Measurements from ENCODE around the gene CXCL12.

CXCL12 gene

GRCh38 chr10:44398747-44399658 lies 14.1 kb upstream of the CXCL12 start:
- no peak for DNase-seq

DNA sequence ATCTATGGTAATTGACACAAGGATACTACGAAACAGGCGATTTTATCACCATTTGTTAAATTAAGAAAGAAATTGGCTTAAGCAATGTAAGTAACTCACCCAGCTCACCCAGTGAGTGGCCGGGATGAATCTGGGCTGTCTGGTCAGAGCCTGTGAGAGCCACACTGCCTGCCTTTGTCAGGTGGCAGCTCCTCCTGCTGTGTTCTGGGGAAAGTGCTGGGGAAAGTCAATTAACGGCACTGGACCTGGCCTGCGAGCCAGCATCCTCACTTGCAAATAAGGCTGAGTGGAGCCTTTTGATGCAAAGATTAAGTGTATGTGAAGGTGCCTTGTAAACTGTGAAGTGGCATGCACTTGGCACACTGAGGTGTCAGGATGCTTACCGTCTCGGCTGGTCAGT lies 13.4 kb upstream of the CXCL12 start:
- no peak for DNase-seq

- no peak for DNase-seq
Measured at GRCh38 chr10:44397476-44398225, 12.8 kb upstream of the CXCL12 start.

DNA sequence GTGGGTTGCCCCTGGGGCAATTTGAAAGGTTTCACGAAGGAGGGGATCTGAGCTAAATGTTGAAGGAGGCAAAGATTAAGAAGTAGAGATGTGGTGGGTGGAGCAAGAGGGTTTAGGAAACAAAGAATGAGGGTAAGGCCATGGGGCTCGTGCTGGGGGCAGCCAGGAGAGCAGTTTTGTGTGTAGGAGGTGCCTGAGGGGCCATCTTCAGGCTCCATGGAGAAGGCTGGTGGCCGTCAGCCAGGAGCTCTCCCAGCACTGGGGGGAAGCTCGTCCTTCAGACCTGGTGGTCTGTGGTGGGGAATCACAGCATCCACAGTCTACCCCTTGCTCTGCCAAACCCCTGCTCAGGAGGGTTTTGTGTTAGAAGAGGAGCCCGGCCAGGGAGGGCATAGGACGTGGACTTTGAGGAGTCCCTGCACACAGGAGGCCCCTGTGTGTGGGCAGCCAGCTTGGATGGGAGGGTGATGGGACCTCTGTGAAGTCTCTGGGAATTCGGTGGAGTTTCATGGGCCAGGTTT lies 11.8 kb upstream of the CXCL12 start:
- DNase-seq, result no peak

DNA sequence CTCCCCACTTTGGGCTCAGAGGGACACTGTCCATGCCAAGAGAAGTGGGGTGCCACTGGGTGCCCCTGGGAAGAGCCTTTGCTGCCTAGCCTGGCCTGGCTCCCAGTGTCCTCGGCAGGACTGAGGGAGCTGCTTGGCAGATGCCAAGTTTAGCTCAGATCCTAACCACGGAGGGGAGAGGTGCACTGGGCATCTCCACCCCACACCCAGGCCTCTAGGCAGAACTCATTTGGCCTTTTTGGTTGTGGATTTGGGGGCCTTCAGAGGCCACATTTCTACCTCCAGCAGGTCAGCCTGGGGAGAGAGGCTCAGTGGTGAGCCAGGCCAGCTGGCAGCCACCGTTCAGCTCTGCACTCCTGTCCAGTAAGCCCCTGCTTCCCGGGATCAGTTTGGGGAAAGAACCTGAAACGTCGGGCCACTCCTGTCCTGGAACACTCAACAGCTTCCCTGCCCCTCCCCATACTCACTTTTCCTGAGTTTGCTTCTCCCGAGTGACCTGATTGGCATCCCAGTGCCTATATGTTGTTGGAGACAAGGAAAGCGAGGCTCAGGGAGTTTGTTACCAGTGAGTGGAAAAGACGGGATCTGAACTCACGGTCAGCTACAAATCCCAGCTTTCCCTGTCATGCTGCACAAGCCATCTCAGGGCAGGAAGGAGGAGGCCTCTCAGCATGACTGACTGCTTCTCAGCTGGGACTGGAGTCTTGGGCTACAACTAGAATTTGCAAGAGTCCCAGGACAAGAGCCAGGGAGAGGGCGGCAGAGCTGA lies 11.2 kb upstream of the CXCL12 start:
- DNase-seq, result no peak

- peak; percentile 29 for DNase-seq
Measured at GRCh38 chr10:44395396-44395795, 10.5 kb upstream of the CXCL12 start.

DNA sequence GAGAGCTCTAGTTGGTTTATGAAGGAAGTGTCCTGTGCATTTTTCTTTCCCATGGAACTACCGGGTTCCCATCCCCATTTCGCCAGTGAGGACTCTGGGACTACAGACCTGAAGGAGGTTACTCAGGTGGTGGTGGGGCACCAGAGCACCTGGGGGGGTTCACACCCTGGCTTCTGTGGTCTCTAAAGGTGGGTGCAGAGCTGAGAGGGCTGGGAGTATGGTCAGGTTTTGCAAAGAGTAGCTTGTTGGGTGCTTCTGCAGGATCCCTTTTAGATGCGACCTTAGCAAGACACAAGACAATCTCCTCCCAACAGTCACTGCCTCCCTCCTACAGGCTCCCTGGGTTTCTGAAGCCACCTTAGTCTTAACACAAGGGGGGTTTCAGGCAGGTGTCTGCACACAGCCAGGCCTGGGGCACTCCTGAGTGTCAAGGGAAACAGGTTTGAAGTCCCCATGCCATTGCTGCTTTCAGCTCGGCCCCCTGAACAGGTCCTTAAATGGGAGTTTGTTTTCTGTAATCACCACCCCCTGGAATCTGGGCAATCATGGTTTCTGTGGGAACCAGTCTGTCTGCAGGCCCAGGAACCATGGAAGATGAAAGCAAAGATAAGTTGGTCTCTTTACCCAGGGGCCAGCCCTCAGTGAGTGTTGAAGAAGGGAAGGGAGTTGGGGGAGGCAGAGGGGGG lies 9.9 kb upstream of the CXCL12 start:
- DNase-seq, result no peak

DNA sequence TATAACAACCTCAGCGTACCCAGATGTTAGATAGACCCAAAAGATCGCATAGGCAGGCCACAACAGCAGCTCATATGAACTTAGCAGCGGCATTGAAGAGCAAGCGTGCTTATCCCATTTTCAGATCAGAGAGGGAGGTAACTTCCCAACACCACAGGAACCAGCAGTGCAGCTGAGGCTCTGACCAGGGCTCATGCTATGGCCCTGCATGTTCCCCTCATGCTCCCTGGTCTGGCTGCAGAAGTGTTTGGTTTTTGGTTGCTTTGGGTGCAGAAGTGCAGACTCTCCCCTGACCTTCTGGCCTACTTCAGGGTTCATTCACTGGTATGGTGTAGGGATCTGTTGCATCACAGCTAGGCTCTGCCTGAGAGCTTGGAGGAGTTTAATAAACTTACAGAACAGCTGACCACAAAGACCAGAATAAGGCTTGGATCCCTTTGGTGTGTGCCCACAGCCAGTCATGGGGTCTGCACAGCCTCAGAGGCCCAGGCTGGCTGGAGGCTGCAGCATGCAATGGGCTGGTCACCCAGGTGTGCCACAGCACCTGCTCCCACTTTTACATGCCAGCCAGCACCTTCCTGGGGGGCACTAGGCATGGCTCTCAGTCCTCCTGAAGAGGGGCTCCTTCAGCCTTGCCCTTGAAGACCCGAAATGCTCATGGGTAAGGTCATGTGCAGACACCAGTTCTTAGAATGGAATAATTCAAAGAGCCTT lies 9.1 kb upstream of the CXCL12 start:
- no peak for DNase-seq

DNA sequence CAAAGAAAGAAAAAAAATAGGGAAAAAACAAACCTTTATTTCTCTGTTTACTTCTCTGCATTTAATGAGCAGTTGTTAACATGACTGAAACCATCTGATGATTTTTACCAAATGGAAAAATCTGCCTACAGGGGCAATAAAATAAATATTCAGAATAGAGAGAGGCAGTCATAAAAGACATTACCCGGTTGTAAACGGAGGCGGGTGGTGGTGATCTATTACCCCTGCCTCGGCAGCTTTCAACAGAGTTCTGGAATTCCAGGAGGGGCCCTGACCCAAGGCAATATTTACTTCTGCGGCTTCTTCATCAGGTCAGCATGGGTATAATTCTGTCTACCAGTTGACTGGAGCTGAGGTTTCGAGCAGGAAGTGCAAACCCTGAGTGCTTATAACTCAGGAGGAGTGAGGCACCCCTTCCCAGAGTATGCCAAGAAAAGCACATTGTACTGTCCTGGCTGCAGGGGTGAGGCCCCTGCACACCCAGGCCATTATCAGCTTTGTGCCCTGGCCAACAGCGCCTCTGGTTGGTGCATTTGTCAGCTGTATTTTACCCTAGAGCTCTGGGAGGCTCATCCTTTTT lies 8.2 kb upstream of the CXCL12 start:
- DNase-seq, result no peak

GRCh38 chr10:44392420-44392819 lies 7.5 kb upstream of the CXCL12 start:
- no peak for DNase-seq

- no peak for DNase-seq
Measured at GRCh38 chr10:44391981-44392380, 7.1 kb upstream of the CXCL12 start.

- no peak for DNase-seq
Measured at GRCh38 chr10:44390585-44391072, 5.7 kb upstream of the CXCL12 start.

GRCh38 chr10:44389556-44389955 lies 4.7 kb upstream of the CXCL12 start:
- DNase-seq, result no peak

DNA sequence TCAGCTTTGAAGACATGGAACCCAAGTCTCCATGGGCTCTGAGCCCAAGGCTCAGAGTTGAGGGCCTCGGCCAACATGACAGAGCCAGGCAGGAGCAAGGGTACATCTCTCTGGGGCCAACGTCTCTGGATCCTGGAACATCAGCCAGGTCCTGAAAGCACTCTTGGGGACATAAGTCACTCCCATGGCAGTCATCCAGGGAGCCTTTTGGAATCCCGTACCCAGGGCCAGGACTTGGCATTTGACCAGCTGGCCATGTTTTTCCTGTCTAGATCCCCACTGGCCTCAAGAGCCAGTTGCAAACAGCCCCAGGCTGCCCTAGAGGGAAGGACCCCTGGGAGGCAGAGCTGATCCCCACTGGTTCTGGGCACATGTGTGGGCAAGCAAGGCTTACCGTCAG lies 4.3 kb upstream of the CXCL12 start:
- DNase-seq, result no peak

DNA sequence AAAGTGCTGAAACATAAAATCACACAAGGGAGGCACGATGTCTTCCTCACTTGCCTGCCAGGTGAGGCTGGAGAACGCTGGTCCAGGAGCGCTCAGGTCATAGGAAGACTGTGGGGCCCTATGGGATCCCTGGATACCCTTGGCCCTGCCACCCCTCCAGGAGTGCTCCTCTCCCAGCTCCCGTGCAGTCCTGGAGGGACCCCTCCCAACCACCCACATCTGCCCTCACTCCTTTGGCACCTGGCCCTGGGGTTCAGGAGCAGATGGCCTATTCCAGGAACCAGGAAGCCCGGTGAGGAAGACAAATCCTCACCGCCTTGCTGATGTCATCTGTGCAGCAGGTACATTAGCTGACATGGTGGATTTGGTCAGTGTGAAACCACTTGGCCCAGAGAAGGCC lies 3.7 kb upstream of the CXCL12 start:
- no peak for DNase-seq

GRCh38 chr10:44387853-44388251 lies 3.0 kb upstream of the CXCL12 start:
- no peak for DNase-seq

- peak; percentile 4 for DNase-seq
Measured at GRCh38 chr10:44386546-44387052, 1.7 kb upstream of the CXCL12 start.

DNA sequence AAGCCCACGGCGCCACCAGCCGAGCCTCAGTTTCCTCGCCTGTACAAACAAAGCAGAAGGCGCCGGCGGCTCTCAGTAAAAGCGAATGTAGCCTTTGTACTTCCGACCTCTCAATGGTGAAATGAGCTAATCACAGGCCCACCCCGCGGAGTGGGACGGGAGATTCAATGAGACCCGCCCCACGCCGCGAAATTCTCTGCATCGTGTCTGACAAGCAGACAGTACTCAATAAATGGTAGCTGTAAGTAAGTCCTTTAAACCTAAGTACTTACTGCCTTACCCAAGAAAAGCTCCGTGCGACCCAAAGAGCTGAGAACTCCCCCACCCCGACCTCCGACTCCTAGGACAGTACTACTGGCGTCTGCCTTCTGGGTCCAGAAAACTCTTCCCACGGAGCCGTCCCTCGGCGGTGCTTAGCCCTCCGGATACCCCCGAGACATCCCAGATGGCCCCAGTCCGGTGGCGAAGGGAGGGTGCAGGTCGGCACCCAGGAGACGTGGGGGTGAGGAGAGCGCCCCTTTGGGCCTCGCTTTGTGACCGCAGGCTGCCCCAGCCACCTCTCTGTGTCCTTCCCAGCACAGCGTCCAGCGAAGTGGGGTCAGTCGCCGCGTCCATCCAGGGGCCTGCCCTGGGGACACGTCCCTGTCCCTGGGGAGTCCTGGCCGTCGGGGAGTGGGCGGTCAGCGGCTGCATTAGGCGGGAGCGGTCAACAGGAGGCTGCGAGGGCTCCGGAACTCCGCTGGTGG lies 972 bp upstream of the CXCL12 start:
- DNase-seq, result no peak

- no peak for DNase-seq
Measured at GRCh38 chr10:44384601-44385025, 284 bp downstream of the CXCL12 start.

All from NCI-H510A treated with DMSO at 0.1 percent for 48 hours (cell line).